Measurements from ENCODE around the gene ARMH4.

ARMH4 gene

DNA sequence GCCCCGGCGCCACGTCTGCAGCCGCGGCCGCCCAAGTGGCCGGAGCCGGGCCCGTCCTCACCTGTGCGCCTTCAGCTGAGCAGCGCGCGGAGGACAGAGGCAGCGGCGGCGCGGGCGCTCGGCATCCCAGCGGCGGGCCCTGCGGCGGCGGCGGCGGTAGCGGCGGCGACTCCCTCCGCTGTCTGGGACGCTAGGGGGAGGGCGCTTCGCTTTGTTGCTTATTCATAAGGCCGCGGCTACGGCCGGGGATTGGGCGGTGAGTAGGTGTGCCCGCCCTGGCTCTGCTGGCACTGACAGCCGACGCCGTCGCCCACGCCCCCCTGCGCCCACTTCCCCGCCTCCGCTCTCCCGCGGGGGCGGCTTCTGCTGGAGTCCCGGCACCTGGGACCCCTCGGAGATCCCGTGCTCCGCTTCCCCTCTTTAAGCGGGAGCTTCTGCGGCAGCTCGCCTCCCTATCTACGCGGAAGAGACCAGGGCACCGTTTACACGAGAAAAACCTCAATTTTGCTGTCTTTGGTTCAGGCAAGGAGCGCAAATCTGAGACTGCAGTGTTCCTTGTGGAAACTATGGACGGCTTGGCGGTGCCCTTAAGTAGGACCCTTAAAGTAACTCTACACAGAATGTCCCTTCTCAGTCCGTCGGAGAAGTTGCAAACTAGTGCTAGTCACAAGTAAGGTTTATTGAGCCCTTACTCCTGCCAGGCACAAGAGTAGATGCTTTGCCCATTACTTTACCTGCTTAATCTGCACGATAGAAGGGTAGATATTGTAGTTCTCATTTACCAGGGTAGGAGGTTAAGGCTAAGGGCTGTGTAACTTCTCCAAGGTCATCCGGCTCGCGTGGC, at the start of gene ARMH4:
Gene ARMH4 (minus strand): TSS at position 200 of the 844 bp plus-strand sequence. CDS start 12,855 bp downstream, outside the sequence.
- peak; percentile 73 for DNase-seq (ENCODE audit: low spot score)

- DNase-seq (ENCODE audit: low spot score) = peak; percentile 4
These were observed 48.8 kb upstream of the ARMH4 start for GRCh38 chr14:58200846-58201245.

DNA sequence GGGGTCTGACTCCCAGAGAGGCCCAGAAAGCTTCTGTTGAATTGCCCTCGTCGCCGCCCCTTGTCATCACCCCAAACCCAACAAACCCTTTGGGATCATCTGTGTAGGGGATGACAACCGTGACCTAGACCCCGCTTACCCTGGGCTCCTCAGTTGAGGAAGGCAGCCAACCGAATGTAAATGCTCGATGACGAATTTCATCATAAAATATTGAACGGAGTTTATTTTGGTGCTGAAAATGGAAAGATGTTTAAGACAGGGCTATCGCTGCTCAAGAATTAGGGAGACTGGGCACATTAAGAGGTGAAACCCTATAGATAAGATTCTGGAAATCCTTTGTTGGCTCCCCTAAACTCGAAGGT, 48.4 kb upstream of the ARMH4 start:
- peak; percentile 32 for DNase-seq (ENCODE audit: low spot score)

DNA sequence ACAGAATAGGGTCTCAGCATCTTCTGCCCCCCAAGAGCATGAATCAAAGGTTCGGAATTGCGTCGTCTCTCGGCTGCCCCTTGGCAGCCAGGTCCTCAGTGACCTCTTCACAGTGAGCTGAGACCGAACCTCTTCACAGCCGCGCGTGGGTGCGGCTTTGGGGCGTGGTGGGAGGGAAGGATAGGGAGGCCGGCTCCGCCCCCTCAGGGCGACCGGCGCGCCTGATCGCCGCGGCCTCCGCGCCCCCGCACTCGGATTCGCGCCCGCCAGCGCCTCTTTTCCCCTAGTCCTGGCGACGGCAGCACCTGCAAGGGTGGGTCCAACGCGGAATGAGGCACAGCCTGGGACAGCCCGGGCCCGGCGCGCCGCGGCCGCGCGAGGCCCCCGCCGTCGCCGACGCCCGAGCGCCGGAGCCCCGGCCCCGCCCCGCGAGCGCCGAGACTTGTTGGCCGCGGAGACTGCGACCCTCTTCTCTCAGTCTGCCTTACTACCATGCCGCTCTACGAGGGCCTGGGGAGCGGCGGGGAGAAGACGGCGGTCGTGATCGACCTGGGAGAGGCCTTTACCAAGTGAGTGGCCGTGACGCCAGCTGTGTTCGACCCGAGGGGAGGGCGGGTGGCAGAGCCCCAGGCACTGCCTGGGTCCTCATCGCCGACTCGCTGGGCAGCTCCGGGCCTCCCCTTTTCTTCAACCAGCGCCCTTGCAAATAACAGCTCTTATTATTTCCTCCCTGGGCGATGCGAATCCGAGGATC, 47.9 kb upstream of the ARMH4 start, which contains the start of gene ACTR10:
Gene ACTR10 (plus strand): TSS at position 424 of the 754 bp plus-strand sequence. CDS start 69 bp downstream, at position 493.
- DNase-seq (ENCODE audit: low spot score) = peak; percentile 67

DNA sequence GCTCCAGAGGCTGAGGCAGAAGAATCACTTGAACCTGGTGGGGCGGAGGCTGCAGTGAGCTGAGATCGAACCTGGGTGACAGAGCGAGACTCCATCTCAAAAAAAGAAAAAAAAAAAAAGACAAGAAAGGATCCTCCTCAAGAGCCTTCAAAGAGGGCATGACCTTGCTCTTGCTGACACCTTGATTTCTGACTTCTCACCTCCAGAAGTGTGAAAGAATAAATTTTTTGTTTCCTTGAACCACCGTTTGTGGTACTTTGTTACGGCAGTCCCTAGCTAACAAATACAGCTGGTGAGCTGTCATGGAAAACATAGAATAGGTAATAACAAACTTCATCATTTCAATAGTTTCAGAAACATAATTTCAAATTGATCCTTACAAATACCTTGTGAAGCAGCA, 46.1 kb upstream of the ARMH4 start:
- DNase-seq (ENCODE audit: low spot score) = no peak

DNA sequence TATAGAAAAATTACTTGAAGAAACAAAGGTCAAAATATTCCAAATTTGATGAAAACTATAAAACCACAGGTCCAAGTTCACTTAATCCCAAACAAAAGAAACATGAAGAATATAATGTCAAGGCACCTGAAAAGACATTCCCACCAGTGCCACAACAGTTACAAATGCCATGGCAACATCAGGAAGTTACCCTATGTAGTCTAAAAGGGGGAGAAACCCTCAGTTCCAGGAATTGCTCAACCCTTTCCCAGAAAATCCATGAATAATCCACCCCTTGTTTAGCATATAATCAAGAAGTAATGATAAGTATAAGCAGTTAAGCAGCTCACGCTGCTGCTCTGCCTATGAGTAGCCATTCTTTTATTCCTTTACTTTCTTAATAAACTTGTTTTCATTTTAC, 44.2 kb upstream of the ARMH4 start:
- DNase-seq (ENCODE audit: low spot score) = no peak

- DNase-seq (ENCODE audit: low spot score) = no peak
These were observed 41.5 kb upstream of the ARMH4 start for GRCh38 chr14:58193542-58193941.

DNA sequence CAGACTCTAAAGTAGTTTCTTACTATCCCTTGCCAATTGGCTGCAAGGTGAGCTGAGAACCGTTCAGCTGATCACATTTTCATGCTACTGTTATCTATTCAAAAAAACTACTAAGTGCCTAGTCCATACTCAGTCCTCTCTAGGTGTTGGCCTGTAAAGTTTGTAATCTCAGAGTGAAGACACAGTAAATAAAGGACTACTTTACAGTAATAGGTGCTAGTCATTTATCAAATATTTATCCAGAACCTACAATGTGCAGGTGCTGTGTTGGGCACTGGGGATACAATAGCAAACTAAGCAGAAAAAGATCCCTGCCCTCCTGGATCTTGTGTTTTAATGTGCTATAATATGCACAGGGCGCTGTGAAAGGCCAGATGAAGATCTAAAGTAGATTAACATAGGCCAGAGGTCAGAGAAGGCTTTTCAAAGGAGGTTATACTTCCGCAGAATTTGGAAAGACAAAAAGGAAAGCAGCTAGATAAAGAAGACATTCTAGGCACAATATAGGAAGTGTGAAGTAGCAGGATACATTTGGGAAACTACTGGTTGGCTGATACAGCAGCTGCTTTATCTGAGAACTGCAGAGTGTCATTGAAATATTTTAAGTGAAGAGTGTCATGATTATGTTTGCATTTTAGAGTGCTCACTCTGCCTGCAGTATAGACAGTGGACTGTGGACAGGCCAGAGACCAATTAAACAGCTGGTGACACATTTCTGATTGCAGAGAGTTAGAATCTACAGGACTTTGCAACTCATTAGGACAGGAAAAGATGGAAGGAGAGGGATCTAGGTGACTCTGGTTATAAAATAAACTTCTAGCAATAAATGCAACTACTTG, 40.0 kb upstream of the ARMH4 start:
- DNase-seq (ENCODE audit: low spot score) = no peak

DNA sequence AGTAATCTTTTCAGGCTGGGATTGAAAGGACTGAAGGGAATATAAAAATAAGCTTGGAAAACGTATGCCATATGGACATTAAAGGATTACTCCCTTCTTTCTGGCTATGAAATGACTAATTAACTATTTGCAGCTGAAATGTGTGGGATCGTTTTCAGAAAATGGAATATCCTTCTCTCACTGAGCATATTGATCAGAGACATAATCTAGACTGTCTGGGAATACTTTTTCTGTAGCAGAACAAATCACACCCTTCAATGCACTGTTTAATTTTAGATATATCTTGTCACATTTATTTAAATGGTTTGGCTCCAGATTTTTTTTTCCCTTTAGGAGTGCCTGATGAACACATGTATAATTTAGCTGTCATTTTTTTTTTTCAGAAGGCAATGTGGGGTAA, 37.2 kb upstream of the ARMH4 start:
- DNase-seq (ENCODE audit: low spot score) = no peak

DNA sequence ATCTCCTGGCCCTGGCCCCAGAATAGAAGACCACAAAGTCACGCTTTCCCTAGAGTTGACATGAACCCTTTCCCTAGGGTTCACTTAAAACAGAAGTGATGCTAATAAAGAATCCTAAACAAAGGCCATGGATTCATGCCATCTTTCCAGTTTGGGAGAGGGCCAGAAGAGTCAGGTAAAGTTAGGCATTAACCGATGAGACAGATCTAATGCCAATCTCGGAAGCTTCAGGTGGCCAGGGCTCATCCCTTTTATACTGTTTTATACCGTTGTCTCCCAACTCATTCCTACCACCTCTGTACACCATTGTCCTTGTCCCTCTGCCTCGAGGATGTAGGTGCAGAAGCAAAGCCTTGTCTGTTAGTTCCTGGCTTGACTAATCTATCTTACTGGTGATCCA, 25.1 kb upstream of the ARMH4 start:
- no peak for DNase-seq (ENCODE audit: low spot score)

DNA sequence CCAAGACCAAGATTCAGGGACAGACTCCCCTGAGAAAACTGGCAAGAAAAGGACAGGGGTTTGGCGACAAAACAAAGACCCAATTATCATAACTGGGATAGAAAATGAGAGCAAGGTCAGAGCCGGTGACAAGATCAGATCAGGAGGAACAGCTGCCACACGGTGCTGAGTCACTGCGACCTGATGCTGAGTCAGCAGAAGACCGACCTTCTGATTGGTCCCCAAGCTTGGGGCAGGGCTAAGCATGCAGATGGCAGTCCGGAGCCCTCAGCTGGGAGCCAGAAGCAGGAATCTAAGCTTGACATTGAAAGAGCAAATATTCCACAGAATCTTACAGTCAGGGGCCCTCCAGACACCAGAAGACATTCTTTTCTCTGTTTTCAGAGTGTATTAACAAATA, 19.1 kb upstream of the ARMH4 start:
- peak; percentile 71 for DNase-seq (ENCODE audit: low spot score)

DNA sequence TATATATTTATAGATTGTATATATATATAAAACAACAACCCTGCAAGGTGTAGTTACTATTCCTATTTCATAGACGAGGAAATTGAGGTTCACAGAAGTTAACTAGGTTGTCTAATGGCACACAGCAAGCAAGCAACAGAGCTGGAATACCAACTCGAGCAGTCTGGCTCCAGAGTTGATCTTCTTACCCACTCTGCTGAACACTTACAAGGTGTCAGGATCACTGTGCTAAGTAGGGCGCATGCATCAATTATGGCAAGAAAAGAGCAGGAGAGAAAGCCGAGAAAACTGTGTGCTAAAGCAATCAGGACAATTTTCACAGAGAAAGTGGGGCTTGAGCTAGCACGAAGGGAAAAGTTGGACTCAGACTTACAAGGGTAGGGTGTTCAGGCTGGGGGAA, 15.9 kb upstream of the ARMH4 start:
- DNase-seq (ENCODE audit: low spot score) = no peak

GRCh38 chr14:58167057-58167456, 15.0 kb upstream of the ARMH4 start:
- DNase-seq (ENCODE audit: low spot score) = no peak

GRCh38 chr14:58166005-58166983, 14.3 kb upstream of the ARMH4 start:
- peak; percentile 66 for DNase-seq (ENCODE audit: low spot score)

GRCh38 chr14:58160561-58160960, 8.5 kb upstream of the ARMH4 start:
- DNase-seq (ENCODE audit: low spot score) = no peak

GRCh38 chr14:58151133-58152013, 640 bp downstream of the ARMH4 start:
- peak; percentile 18 for DNase-seq (ENCODE audit: low spot score)

DNA sequence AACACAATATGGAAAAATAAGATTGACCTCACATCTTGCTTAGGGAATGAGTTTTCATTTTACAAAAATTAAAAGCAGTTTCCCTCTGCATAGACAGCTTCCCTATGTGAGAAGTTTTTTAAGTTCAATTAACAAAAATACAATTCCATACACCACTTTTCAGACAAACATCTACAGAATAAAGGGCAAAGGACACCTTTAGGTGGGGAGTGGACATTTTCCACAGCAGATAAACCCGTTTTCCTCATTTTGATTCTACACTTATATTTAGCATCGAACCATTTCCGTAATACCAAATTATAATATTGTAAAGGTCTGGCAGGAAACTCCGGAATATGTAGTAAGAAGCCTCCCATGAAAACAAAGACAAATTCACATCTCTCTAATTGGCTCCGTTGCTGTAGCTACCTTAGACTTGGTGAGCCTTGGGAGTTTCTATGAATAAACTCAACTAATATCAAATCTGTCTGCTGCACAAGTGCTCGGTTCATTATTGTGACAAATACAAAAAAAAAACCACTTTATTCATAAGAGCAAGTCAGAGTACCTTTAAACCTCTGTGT, 1.7 kb downstream of the ARMH4 start:
- no peak for DNase-seq (ENCODE audit: low spot score)

DNA sequence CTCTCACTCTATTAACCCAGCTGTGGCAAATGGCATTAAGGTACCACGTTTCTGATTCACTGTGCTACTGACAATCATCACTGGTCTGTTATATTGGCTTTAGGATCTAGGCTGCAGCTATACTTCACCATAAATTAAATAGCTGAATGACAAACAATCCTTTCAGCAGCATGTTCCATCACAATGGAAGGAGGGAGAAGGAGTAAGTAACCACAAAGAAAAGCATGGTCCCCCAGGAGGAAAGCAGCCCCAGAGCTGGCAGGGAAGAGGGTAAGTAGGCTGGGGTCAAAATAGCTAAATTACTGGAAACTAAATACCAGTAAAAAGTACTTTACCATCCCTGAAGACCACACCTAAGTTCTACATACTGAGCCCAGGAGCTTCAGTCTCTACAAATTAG, 2.8 kb downstream of the ARMH4 start:
- DNase-seq (ENCODE audit: low spot score) = no peak

DNA sequence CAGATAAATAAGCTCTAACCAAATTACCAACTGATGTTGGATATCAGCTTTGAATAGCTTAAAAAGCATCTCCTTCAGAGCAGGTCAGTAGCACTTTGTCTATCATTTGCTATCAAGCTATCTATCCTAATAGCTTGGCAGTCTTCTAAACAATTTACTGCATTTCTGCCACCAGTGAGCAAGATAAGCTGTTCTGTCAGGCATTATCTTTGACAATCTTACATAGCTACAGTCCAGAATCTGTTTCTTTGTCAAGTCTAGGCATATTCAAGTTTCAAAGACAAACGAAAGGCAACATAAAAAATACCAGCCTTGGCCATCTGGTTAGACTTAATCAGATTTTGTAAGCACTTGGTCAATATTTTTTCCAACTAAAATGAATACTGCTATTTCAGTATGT, 5.6 kb downstream of the ARMH4 start:
- no peak for DNase-seq (ENCODE audit: low spot score)

GRCh38 chr14:58145936-58146335, 6.1 kb downstream of the ARMH4 start:
- DNase-seq (ENCODE audit: low spot score) = no peak
